ENCODE results near the gene TSBP1. TPM values are rescaled to one million over a fixed set of nuclear protein-coding genes. Genes with fewer than 3 reads are reported as not detected.
"Not testable (repeated sequence)": the region's sequence is repeated elsewhere in the genome, so short reads cannot be mapped to it uniquely, and the experiment has no call there.

TSBP1 gene
- total RNA-seq, 2 experiments from 2014 or later: not detected

- Histone ChIP-seq H4K20me1 (ENCODE audit: insufficient read depth, low read length) (no peaks in the 10 kb centered on the region), H3K27ac (ENCODE audit: low read depth, low read length, poor library complexity, severe bottlenecking) (no peak overlapping the region), H3K9me3 (ENCODE audit: low read length) (0 out of 2 replicates have a peak, but pooled peaks cover 4% of the 10 kb centered on the region), H3K79me2 (ENCODE audit: insufficient read depth, low read depth, low read length) (no peaks in the 10 kb centered on the region; the same call in 1 of the 2 replicates), H3K36me3 (ENCODE audit: insufficient read depth, low read length) (no peaks in the 10 kb centered on the region; the same call in 1 of the 2 replicates), H3K9me2 (ENCODE audit: insufficient read depth, low read length) (no peaks in the 10 kb centered on the region), H2AFZ (ENCODE audit: low read length) (no peak overlapping the region), H3K4me1 (ENCODE audit: insufficient read depth, low read length, poor library complexity, severe bottlenecking) (peaks cover 9% of the 10 kb centered on the region), H3K4me2 (ENCODE audit: low read length) (no peak overlapping the region), H3K4me3 (ENCODE audit: low read depth, low read length, poor library complexity, severe bottlenecking) (no peak overlapping the region)
- BruUV-seq (replicated peaks): no TSS peak
- no peak for DNase-seq (ENCODE audit: low spot score)
- intact Hi-C loops (cut with micrococcal nuclease; ENCODE audit: unreplicated experiment): no loop called here
- TF ChIP-seq CTCF (conservative IDR thresholded peaks at IDR 0.05; ENCODE audit: low read length) (no peak), EZH2phosphoT487 (IDR thresholded peaks at IDR 0.05; ENCODE audit: borderline replicate concordance, low read depth, low read length) (no peak)
- ChIA-PET POLR2A (no interaction called here), CTCF (ENCODE audit: unreplicated experiment) (no interaction called here)
These were observed 80.7 kb downstream of the TSBP1 start for GRCh38 chr6:32290886-32291450.

GRCh38 chr6:32288426-32288825, 83.3 kb downstream of the TSBP1 start:
- H3K27ac ChIP-seq (ENCODE audit: low read depth, low read length, poor library complexity, severe bottlenecking): no peak overlapping the region
- no peaks in the 10 kb centered on the region for H4K20me1 ChIP-seq (ENCODE audit: insufficient read depth, low read length)
- no peak overlapping the region for H3K4me3 ChIP-seq (ENCODE audit: low read depth, low read length, poor library complexity, severe bottlenecking)
- H3K79me2 ChIP-seq (ENCODE audit: insufficient read depth, low read depth, low read length): no peaks in the 10 kb centered on the region; the same call in 1 of the 2 replicates
- H3K36me3 ChIP-seq (ENCODE audit: insufficient read depth, low read length): no peaks in the 10 kb centered on the region; the same call in 1 of the 2 replicates
- no TSS peak for BruUV-seq (replicated peaks)
- intact Hi-C loops (cut with micrococcal nuclease; ENCODE audit: unreplicated experiment): no loop called here
- H3K9me2 ChIP-seq (ENCODE audit: insufficient read depth, low read length): no peaks in the 10 kb centered on the region
- peaks cover 9% of the 10 kb centered on the region for H3K4me1 ChIP-seq (ENCODE audit: insufficient read depth, low read length, poor library complexity, severe bottlenecking)
- no peak overlapping the region for H3K4me2 ChIP-seq (ENCODE audit: low read length)
- H2AFZ ChIP-seq (ENCODE audit: low read length): no peak overlapping the region
- POLR2A ChIA-PET: interaction anchor here (0.6 to 1.9 kb wide), 2 partner anchors 9 to 150 kb away, joined by 4 read pairs; no protein-coding TSS in a partner anchor
- no peak for DNase-seq (ENCODE audit: low spot score)
- no peak for TF ChIP-seq CTCF (conservative IDR thresholded peaks at IDR 0.05; ENCODE audit: low read length)
- TF ChIP-seq EZH2phosphoT487 (IDR thresholded peaks at IDR 0.05; ENCODE audit: borderline replicate concordance, low read depth, low read length): no peak
- CTCF ChIA-PET (ENCODE audit: unreplicated experiment): no interaction called here
- 0 out of 2 replicates have a peak, but pooled peaks cover 4% of the 10 kb centered on the region for H3K9me3 ChIP-seq (ENCODE audit: low read length)

GRCh38 chr6:32273801-32274577, 97.7 kb downstream of the TSBP1 start:
- H3K9me3 ChIP-seq (ENCODE audit: low read length): peaks cover 39% of the 10 kb centered on the region; the same call in 1 of the 2 replicates
- CTCF ChIA-PET (ENCODE audit: unreplicated experiment): not testable (repeated sequence)

More at GRCh38 chr6:32273801-32274577, 97.7 kb downstream of the TSBP1 start:
- H2AFZ ChIP-seq (ENCODE audit: low read length); intact Hi-C loops (cut with micrococcal nuclease; ENCODE audit: unreplicated experiment); H3K4me3 ChIP-seq (ENCODE audit: low read depth, low read length, poor library complexity, severe bottlenecking); H3K79me2 ChIP-seq (ENCODE audit: insufficient read depth, low read depth, low read length); DNase-seq (ENCODE audit: low spot score); BruUV-seq (replicated peaks); H3K9me2 ChIP-seq (ENCODE audit: insufficient read depth, low read length); H3K27ac ChIP-seq (ENCODE audit: low read depth, low read length, poor library complexity, severe bottlenecking); H3K4me2 ChIP-seq (ENCODE audit: low read length); H4K20me1 ChIP-seq (ENCODE audit: insufficient read depth, low read length): not testable (repeated sequence)
- POLR2A ChIA-PET: interaction anchor here (0.6 to 1.6 kb wide), 3 partner anchors 128 to 512 kb away, joined by 3 to 5 read pairs (median 4); partner anchors contain the start of gene ATF6B
- Histone ChIP-seq H3K36me3 (ENCODE audit: insufficient read depth, low read length) (peaks cover 10% of the 10 kb centered on the region), H3K4me1 (ENCODE audit: insufficient read depth, low read length, poor library complexity, severe bottlenecking) (peaks cover 46% of the 10 kb centered on the region)
